Measurements from ENCODE around the gene NUTM2A.
"Not testable (repeated sequence)": the region's sequence is repeated elsewhere in the genome, so short reads cannot be mapped to it uniquely, and the experiment has no call there.

- TF ChIP-seq, protein P1, sequence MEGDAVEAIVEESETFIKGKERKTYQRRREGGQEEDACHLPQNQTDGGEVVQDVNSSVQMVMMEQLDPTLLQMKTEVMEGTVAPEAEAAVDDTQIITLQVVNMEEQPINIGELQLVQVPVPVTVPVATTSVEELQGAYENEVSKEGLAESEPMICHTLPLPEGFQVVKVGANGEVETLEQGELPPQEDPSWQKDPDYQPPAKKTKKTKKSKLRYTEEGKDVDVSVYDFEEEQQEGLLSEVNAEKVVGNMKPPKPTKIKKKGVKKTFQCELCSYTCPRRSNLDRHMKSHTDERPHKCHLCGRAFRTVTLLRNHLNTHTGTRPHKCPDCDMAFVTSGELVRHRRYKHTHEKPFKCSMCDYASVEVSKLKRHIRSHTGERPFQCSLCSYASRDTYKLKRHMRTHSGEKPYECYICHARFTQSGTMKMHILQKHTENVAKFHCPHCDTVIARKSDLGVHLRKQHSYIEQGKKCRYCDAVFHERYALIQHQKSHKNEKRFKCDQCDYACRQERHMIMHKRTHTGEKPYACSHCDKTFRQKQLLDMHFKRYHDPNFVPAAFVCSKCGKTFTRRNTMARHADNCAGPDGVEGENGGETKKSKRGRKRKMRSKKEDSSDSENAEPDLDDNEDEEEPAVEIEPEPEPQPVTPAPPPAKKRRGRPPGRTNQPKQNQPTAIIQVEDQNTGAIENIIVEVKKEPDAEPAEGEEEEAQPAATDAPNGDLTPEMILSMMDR (IDR thresholded peaks at IDR 0.05), result not testable (repeated sequence)
- TF ChIP-seq POLR2A (IDR thresholded peaks at IDR 0.05), result not testable (repeated sequence)
These were observed 14.1 kb downstream of the NUTM2A start for GRCh38 chr10:87239346-87239808.

All from transverse colon (tissue), 3 donors.